Measurements from ENCODE around the gene ANKMY2.

GRCh38 chr7:16611711-16612110 is 33.8 kb downstream of the ANKMY2 start:
- TF ChIP-seq CTCF (IDR thresholded peaks at IDR 0.05) (no peak), EZH2 (IDR thresholded peaks at IDR 0.05) (no peak), EZH2phosphoT487 (IDR thresholded peaks at IDR 0.05) (no peak)
